Measurements from ENCODE around the gene BBC3.

GRCh38 chr19:47227352-47228167 is 3.4 kb downstream of the BBC3 start:
- TF ChIP-seq GATA2 (IDR thresholded peaks at IDR 0.05; ENCODE audit: low read depth, low read length) (no peak), GATA3 (IDR thresholded peaks at IDR 0.05; ENCODE audit: low read depth, low read length) (no peak)
